DND-41 (cell line): ENCODE measurements around the gene TGDS.

Experiments
- EZH2 ChIP-seq: IDR thresholded peaks from 3 replicates; pipeline ENCODE4 v1.6.1; 2012; ENCODE audit warnings: borderline replicate concordance, low read depth, mild to moderate bottlenecking, moderate library complexity, low read length, inconsistent platforms; ENCODE audit not compliant: severe bottlenecking
- TF ChIP-seq, protein P1 (sequence below): IDR thresholded peaks from 2 replicates; pipeline ENCODE4 v1.5.1; 2012; ENCODE audit warnings: borderline replicate concordance, low read length, moderate library complexity, mild to moderate bottlenecking; ENCODE audit not compliant: poor library complexity, severe bottlenecking; ENCODE audit errors: extremely low read depth

DNA sequence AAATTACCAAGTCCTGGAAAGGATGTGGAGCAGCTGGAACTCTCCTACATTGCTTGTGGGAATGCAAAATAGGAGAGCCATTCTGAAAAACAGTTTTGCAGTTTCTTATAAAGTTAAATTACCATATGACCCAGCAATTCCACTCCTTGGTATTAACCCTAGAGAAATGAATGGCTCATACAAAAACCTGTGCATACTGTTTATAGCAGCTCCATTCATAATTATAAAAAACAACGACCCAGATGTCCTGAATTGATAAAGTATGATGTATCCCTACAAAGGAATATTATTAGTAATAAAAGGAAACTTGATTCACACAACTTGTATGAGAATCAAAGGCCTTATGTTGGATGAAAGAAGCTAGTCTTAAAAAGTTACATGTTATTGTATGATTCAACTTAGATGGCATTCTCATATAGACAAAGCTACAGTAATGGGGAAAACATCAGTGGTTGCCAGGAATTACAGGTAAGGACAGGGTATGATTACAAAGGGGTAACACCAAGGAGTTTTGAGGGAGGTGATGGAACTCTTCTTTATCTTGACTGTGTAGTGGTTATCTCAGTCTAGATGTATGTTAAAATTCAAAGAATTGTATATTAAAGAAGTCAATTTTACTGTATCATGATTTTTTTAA is 41.1 kb upstream of the TGDS start:
- TF ChIP-seq, protein P1, sequence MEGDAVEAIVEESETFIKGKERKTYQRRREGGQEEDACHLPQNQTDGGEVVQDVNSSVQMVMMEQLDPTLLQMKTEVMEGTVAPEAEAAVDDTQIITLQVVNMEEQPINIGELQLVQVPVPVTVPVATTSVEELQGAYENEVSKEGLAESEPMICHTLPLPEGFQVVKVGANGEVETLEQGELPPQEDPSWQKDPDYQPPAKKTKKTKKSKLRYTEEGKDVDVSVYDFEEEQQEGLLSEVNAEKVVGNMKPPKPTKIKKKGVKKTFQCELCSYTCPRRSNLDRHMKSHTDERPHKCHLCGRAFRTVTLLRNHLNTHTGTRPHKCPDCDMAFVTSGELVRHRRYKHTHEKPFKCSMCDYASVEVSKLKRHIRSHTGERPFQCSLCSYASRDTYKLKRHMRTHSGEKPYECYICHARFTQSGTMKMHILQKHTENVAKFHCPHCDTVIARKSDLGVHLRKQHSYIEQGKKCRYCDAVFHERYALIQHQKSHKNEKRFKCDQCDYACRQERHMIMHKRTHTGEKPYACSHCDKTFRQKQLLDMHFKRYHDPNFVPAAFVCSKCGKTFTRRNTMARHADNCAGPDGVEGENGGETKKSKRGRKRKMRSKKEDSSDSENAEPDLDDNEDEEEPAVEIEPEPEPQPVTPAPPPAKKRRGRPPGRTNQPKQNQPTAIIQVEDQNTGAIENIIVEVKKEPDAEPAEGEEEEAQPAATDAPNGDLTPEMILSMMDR = no peak
- TF ChIP-seq EZH2 = no peak
